NCI-H1105 treated with DMSO at 0.1 percent for 48 hours (cell line): ENCODE results near the gene CLIP2.
"Not testable (repeated sequence)": the region's sequence is repeated elsewhere in the genome, so short reads cannot be mapped to it uniquely, and the experiment has no call there.

Experiments
- DNase-seq: peaks from one replicate; lab custom pipeline; 2025; lab: John Stamatoyannopoulos, UW

CLIP2 gene

GRCh38 chr7:74297516-74298233 is 8.5 kb downstream of the CLIP2 start:
- DNase-seq, result no peak

DNA sequence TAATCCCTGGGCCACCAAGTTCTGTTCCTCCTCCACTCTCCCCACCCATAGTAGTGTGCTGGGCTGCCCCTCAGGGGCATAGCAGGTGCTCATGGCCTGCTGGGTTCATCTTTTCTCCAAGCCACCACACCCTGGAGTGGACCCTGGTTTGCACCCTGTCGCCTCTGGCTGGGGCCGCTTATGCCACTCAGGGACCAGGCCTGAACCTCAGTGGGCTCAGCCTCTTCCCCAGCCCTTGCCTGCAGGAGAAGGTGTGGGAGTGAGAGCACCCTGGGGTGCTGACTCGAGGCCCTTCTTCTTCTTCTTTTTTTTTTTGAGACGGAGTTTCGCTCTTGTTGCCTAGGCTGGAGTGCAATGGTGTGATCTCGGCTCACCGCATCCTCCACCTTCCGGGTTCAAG is 10.2 kb downstream of the CLIP2 start:
- no peak for DNase-seq

DNA sequence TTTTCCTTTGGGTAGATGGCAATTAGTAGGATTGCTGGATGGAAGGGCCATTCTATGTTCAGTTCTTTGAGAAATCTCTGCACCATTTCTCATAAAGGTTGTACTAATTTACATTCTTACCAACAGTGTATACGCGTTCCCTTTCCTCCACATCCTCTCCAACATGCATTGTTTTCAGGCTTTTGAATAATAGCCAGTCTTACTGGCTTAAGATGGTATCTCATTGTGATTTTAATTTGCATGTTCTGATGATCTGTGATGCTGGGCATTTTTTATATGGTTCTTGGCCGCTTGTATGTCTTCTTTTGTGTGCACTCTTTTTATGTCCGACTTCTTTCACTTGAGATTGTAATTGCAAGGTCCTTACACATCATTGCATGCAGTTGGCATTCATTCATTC is 11.7 kb downstream of the CLIP2 start:
- DNase-seq, result no peak

GRCh38 chr7:74302745-74303221 is 13.6 kb downstream of the CLIP2 start:
- DNase-seq, result no peak

GRCh38 chr7:74304550-74304949 is 15.3 kb downstream of the CLIP2 start:
- DNase-seq, result no peak

- DNase-seq, result no peak
These were observed 17.0 kb downstream of the CLIP2 start for GRCh38 chr7:74306004-74306729.

DNA sequence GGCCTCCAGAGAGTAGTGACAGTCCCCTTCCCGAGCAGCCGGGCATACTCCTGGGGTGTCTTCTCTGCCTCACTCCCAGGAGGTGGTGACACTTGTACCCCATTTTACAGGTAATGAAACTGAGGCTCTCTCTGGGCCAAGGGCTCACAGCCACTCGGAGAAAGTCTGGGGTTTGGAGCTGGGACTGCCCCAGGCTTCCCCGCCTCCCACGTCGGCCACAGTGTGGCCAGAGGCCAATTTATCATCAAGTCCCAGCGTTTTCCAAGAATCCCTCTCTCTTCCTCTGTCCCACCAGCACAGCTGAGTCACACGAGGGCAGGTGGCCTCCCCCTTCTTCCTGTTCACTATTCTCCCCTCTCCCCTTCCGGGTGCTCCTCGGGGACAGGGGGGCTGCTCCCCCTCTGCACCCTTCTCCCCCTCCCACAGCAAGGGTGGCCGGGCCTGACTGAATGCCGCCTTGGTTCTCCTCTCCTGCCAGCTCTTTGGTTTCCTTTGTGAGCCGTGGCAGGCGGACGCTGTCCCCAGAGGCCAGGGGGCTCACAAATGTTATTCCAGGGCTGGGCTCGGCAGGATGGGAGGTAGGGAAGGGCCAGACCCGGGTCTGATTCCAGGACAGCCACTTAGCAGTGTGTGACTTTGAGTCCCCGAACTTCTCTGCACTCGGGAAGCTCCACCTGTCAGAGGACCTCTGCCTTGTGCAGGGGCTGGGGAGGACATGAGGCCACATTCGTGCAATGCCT is 17.7 kb downstream of the CLIP2 start:
- DNase-seq, result no peak

GRCh38 chr7:74307738-74308505 is 18.7 kb downstream of the CLIP2 start:
- DNase-seq, result no peak

- no peak for DNase-seq
These were observed 20.0 kb downstream of the CLIP2 start for GRCh38 chr7:74309181-74309580.

- DNase-seq, result no peak
These were observed 22.1 kb downstream of the CLIP2 start for GRCh38 chr7:74311305-74311744.

- no peak for DNase-seq
These were observed 23.3 kb downstream of the CLIP2 start for GRCh38 chr7:74312418-74313028.

DNA sequence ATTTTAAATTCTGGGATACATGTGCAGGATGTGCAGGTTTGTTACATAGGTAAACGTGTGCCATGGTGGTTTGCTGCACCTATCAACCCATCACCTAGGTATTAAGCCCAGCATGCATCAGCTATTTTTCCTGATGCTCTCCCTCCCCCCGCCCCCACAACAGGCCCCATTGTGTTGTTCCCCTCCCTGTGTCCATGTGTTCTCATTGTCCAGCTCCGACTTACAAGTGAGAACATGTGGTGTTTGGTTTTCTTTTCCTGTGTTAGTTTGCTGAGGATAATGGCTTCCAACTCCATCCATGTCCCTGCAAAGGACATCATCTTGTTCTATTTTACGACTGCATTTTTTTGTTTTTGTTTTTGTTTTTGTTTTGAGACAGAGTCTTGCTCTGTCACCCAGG is 26.7 kb downstream of the CLIP2 start:
- DNase-seq, result not testable (repeated sequence)

GRCh38 chr7:74317146-74317782 is 28.1 kb downstream of the CLIP2 start:
- no peak for DNase-seq

DNA sequence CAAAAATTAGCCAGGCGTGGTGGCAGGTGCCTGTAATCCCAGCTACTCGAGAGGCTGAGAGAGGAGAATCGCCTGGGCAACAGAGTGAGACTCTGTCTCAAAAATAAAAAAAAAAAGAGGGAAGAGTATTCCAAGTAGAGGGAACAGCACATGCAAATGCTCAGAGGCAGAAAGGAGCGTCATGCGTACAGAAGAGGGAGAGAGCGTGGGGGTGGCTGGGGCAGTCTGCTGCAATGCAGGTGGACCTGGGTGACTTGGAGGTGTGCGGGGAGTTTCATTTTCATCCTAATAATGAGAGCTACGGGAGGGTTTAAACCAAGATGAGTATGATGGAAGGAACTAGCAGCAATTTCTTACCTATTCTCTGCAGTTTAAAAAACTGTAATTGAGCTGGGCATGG is 28.8 kb downstream of the CLIP2 start:
- DNase-seq, result no peak

DNA sequence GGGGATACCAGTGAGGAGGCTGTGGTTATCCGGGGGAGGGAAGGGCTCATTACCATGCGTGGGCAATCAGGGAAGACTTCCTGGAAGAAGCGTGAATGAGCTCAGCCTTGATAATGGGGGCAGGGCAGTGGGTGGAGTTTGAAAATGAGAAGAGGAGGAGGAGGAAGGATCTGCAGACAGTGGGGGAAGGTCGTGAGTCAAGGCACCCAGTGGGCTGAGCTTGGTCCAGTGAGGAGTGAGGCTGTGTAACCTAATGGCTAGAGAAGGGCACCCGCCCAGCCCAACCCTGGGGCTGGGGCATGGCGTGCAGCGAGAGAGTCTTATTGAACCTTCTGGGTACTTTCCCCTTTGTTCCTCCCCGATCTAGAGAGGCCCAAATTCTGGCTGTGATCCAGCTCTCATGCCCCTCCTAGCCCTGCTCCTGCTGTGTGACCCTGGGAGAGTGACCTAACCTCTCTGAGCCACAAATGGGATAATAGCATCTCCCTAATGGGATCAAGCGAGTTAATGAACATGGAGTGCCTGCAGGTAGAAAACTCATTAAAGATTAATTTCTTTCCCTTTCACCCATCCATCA is 31.5 kb downstream of the CLIP2 start:
- DNase-seq, result no peak

GRCh38 chr7:74322892-74323291 is 33.7 kb downstream of the CLIP2 start:
- DNase-seq, result not testable (repeated sequence)

GRCh38 chr7:74324531-74325209 is 35.5 kb downstream of the CLIP2 start:
- no peak for DNase-seq

DNA sequence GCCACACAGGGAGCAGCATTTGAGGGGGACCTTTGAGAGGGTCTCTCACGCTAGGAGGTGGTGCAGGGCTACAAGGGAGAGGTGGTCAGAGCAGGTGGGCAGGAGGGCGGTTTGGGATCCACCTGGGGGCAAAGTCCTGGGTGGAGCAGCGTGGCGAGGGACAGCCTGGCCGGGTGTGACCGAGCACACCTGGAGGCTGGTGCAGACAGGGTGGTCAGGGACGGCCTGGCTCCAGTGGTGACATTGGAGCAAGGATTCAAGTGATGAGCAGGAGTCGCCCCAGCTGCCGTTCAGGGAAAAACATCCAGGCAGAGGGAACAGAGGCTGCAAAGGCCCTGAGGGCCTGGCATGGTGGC is 36.0 kb downstream of the CLIP2 start:
- no peak for DNase-seq

GRCh38 chr7:74329225-74329624 is 40.0 kb downstream of the CLIP2 start:
- no peak for DNase-seq
